Inflammatory macrophage (primary cell): ENCODE results near the gene NTRK3.
A peak's percentile ranks its signal among the peaks of the same experiment; 100 is the strongest.

Experiments used
- DNase-seq, 2 donors: peaks; one replicate each; pipeline ENCODE4 v3.0.0-alpha.2; 2020 to 2022

NTRK3 gene

GRCh38 chr15:88022716-88023115, 233.8 kb downstream of the NTRK3 start:
- no peak for DNase-seq

DNA sequence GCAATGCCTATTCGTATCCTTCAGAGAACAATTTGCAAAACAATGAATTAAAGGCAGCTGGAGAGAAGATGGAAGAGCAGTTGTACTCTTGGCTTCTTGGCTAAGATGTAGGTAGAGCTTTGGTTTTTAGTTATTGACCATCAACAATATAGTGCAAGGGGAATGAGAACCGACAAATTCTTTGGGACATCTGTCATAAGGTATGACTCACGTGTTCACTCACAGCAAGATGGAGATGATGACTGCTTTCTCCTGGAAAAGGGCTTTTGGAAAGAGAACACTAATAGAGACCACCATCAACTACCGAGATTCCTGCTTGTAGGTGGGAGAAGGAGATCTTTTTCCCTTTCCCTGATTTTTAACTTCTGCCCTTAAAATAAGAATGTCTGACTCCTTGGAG, 234.9 kb downstream of the NTRK3 start:
- no peak for DNase-seq

DNA sequence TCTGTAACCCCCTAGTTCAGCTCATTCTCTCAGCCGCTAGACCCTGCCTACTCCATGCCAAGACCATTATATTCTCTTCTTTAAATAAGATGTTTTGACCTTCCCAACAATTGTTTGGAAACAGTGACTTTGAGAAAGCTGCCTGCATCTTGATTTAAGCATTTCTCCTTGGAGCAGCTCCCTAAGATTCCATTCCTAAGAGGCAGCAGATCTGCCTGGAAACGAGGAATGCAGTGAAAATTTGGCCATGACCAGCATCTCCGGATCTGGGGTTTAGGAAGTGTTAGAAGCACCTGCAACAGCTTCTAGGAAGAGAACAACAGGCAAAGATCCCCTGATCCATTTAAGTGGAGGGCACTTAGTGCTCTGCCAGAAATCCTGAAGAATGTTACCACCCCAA, 235.7 kb downstream of the NTRK3 start:
- DNase-seq, result no peak

DNA sequence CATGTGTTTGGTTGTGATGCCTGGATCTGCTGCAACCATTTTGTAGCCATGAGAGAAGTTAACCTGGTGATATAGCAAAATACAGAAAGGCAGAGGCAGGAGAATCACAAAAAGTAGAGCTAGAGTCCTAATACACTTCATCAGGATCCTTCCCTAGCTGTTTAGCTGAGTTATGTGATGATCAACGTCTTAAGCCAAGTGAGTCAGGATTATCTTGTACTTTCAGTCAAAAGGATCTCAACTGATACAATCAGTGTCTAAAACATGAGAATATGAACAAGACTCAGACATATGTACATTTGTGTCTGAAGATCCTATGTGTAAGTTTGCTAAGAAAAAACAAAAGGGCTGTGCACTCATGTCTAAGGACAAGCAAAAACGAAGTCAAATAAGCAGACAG, 236.9 kb downstream of the NTRK3 start:
- DNase-seq, result no peak

- no peak for DNase-seq
Observed at GRCh38 chr15:88018869-88019641, 237.5 kb downstream of the NTRK3 start.

DNA sequence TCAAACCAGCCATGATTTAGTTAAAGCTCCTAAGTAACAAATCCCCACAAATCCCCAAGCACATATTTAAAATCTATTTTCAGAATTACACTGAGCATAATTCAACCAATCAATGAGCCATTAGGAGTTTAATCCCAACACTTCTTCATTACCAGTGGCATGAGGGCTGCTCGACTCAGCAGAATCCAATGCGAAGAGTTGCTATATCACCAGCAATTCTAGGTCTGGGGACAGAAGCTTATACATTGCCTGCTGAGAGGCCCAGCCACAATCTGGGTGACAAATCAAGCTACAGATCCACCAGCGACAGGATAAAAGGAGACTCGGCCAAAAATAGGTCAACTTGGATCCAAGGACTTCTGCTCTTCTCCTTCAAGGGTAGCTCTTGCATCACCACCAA, 238.8 kb downstream of the NTRK3 start:
- no peak for DNase-seq

DNA sequence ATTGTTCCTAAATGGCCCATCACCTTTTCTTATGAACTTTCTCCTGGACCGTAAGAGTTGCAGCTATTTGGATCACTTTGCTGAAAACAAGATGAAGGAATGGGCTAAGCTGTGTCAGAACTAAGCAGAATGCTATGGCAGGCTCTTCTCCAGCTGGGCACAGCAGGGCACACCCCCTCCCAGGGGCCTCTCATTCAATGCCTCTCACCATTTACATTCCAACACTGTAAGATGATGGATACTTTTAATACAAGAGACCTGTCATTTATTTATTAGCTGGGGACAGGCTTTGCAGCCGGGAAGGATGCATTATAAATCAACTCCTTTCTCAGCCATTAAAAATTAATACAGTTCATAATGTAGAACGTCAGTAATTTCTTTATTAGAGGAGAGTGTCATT, 240.1 kb downstream of the NTRK3 start:
- DNase-seq, result no peak

DNA sequence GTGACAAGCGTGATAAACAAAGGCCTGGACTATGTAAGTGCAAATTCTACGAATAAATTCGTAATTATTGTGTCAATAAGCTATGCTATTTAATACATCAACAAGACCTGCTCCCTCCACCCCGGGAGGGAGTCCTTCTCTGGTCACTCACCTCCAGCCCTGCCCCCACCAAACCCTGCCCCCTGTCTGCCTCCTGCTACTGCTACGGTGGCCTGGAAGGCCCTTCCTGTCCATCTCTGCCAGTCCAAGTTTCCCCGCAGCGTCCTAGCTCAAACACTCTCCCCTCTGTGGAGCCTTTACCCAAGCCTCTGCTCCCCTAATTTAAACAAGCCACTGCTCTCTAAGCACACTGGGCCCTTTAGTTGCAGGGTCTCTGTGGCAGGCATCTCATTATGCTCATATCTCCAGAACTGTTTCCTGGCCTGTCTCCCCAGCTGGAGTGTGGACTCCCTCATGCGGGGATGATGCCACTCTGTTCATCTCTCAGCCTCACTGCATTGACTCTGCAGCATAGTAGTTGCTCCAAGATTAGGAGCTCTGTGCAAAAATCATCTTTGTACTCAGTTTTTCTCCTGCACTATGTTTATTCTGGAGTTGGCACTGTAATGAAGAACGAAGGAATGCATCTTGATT, 241.2 kb downstream of the NTRK3 start:
- no peak for DNase-seq

GRCh38 chr15:88014454-88015160, 241.9 kb downstream of the NTRK3 start:
- no peak for DNase-seq

- no peak for DNase-seq
Observed at GRCh38 chr15:88013111-88013510, 243.4 kb downstream of the NTRK3 start.

GRCh38 chr15:88012688-88013087, 243.9 kb downstream of the NTRK3 start:
- no peak for DNase-seq

DNA sequence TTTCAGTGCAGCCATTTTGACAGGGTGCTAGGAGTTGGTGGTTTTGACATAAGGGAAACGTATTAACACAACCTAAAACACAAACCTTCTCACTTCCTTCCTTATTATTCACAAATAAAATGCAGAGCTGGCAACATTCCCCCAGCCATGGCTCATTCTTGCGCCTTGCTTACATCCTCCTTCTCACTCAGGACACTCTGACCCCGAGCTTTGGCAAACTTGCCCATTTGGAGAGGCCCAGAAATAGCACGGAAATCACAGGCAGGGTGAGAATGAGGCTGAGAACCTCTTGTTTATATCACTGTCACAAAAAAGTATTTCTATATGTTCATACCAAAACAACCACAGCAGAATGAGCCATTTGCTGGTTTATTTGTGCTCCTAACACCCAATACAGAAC, 244.3 kb downstream of the NTRK3 start:
- peak in 1 of 2 donors; percentile 3 for DNase-seq

DNA sequence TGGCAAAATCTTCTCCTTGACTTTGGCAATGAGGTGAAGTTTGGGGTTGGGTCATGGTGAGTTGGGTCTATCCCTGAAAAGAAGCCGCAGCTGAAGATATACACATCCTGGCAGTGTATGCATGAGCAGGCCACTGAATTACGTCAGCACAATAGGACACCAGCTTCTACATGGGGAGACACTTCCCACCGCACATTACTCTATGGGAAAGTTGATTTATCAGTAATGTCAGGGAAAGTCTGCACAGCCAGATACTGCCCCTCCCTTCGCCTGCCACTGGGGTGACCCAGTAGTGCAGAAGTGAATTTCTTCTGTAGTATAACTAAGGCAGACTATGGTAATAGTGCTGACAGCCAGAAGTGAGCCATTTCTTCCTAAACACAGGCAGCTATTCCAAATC, 245.0 kb downstream of the NTRK3 start:
- no peak for DNase-seq

DNA sequence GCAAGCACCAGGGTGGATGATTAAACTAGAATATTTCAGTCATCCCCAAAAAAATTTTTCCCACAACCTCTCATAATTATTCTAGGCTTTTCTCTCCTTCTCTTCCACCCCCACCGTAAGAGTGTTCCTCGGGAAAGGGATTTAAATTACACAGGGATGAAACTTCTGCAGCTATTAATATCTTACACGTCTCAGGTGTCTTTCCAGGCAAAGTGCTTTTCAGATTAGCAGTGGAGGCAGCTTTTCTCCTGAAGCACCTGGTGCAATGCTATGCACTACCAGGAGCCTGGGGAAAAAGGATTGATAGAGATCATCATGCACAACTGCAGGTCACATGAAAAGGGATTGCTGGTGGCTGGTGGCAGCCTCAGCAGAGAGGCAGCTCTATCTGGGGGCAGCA, 250.4 kb downstream of the NTRK3 start:
- no peak for DNase-seq

DNA sequence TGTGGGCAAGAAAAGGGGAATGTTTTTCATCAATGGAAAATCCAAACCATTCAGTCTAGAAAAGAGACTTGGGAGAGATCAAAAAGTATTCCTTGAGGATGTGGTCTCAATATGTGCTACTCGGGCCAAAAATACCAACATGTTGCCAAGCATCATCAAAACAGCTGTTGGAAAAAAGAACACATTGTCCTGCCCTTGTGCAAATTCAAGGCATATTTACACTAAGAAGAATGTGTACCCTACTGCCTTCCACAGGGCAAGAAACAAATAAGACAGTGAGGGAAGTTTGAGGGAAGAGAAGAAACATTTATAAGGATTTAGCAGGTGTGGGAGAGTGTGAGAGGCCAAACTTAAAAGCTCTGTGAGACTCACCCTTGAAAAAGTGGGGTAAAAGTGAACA, 252.1 kb downstream of the NTRK3 start:
- no peak for DNase-seq

GRCh38 chr15:88003541-88004327, 252.8 kb downstream of the NTRK3 start:
- DNase-seq, result no peak

DNA sequence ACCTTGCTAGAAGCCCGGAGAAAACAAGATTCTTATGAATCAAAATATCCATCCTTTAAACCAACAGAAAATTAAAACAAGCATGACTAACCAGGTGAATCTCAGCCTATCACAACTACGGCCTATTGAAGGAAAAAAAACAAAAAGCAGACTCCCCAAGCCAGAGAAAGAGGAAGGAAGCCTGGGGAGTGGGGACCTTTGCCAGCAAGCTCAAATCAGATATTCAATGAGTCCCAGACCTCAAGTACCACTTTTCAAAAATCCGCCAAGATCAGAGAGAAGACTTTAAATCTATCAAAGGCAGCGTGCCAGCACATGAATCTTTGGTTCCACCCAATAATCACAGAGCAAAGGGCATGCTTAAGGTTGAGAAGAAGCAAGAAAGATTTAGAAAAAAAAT, 253.8 kb downstream of the NTRK3 start:
- DNase-seq, result no peak

DNA sequence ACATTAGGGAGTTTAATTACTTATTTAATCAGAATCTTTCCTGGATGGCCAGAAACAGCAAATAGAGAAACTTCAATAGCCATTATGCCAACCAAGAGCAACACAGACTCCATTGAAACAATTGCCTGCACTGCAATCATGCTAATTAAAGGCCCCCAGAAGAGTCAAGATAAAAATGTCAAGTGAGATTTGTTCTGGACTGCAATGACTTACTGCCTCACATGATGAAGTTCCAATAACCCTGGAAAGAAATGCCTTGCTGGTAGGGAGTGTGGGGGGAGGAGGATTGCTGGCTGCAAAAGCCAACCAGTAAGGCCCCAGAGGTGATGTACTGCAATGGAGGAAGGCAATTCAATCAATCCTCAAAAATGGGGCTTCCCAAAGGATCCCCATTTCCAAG, 257.9 kb downstream of the NTRK3 start:
- no peak for DNase-seq

- DNase-seq, result no peak
Observed at GRCh38 chr15:87986776-87987175, 269.8 kb downstream of the NTRK3 start.

GRCh38 chr15:87985451-87985850, 271.1 kb downstream of the NTRK3 start:
- DNase-seq, result no peak

GRCh38 chr15:87981969-87982368, 274.6 kb downstream of the NTRK3 start:
- DNase-seq, result no peak

DNA sequence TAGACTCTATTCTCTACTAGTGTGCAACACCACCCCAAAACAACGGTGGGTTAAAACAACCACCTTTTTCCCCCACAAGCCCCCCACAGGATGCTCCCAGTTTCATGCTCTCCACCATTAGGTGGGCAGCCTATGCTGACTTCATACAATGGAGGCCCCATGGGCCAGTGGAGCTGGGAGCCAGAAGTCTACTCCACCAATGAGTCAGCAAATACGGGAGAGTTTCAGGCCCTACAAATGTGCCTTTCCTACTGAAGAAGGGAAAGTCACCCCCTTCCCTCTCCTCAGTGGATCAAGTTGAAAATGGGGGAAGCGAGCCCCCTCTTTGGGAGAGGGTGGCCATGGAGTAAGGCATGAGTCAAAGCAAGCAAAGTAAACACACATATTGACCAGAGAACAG, 278.6 kb downstream of the NTRK3 start:
- no peak for DNase-seq

GRCh38 chr15:87976552-87976951, 280.0 kb downstream of the NTRK3 start:
- no peak for DNase-seq
